ENCODE measurements around the gene LRRC8E. TPM values are rescaled to one million over a fixed set of nuclear protein-coding genes. Genes with fewer than 3 reads are reported as not detected.

LRRC8E gene
- total and polyA plus RNA-seq, 2 of the 8 experiments (the other 6 are each of a cell fraction or from before 2014, with no cell fraction given) = 2.7 to 2.9 TPM

- no peak overlapping the region for H2BK12ac ChIP-seq (ENCODE audit: low read depth, low read length)
- no peaks in the 10 kb centered on the region for H3K4me1 ChIP-seq (replicated peaks in 1 of 4; ENCODE audit: control insufficient read depth in 3 of 4, insufficient read depth in 4 of 4, low read length in 3 of 4)
- no peak for DNase-seq (ENCODE audit: low read depth in 1 of 2, low spot score in 2 of 2)
- no peak overlapping the region for H2BK20ac ChIP-seq (ENCODE audit: low read length)
- no peaks in the 10 kb centered on the region for H3K79me2 ChIP-seq (ENCODE audit: control insufficient read depth in 1 of 2, insufficient read depth in 2 of 2, low read length in 2 of 2)
- H3K23me2 ChIP-seq (ENCODE audit: low read depth, low read length) = no peaks in the 10 kb centered on the region
- H3K56ac ChIP-seq (replicated peaks; ENCODE audit: insufficient read length, low read depth, low read length) = no peak overlapping the region
- no peak overlapping the region for H3K23ac ChIP-seq (ENCODE audit: insufficient read length)
- H3K18ac ChIP-seq (ENCODE audit: extremely low read depth, low read length) = no peak overlapping the region
- H4K5ac ChIP-seq (ENCODE audit: insufficient read length, low read depth, low read length) = no peak overlapping the region
- H3K4me2 ChIP-seq (ENCODE audit: insufficient read depth in 1 of 2, low read depth in 2 of 2, low read length in 2 of 2) = no peak overlapping the region
- H3K9ac ChIP-seq (replicated peaks in 1 of 4; ENCODE audit: extremely low read depth in 1 of 4, low read depth in 3 of 4, low read length in 3 of 4) = no peak overlapping the region
- peaks cover 6 to 10% of the 10 kb centered on the region in 2 experiments for H4K20me1 ChIP-seq (replicated peaks in 1 of 2; ENCODE audit: control insufficient read depth in 1 of 2, insufficient read depth in 2 of 2, low read length in 2 of 2)
- no peak overlapping the region for H2AFZ ChIP-seq (ENCODE audit: low read length)
- 88% methylated on average over 9 of the region's 14 CpGs; no CpG with 5 or more reads in 1 of the 2 experiments for WGBS, 2 experiments (ENCODE audit: extremely low coverage in 1 of 2, insufficient coverage in 1 of 2, insufficient read length in 1 of 2, insufficient replicate concordance in 2 of 2, low coverage in 1 of 2, low lambda C conversion rate in 2 of 2, missing lambda C conversion rate in 1 of 2)
- ChIA-PET POLR2A (ENCODE audit: partially characterized antibody) (interaction anchor here (10.4 kb wide), 1 partner anchor 8 kb away, joined by 205 read pairs; the partner anchor contains the start of gene TIMM44), CTCF (ENCODE audit: partially characterized antibody) (interaction anchor here (0.6 to 2.0 kb wide), 7 partner anchors 8 to 338 kb away, joined by 3 to 5 read pairs (median 3); partner anchors contain the start of gene TIMM44)
- no peak overlapping the region for H3K4me3 ChIP-seq (ENCODE audit: extremely low read depth in 1 of 4, insufficient read depth in 2 of 4, low read depth in 3 of 4, low read length in 4 of 4)
- no peaks in the 10 kb centered on the region for H3K27me3 ChIP-seq (replicated peaks in 1 of 4; ENCODE audit: control insufficient read depth in 3 of 4, extremely low read depth in 1 of 4, insufficient read depth in 3 of 4, low read length in 3 of 4)
- H3K79me1 ChIP-seq (ENCODE audit: low read depth, low read length) = no peaks in the 10 kb centered on the region
- no peak overlapping the region for H3K4ac ChIP-seq (replicated peaks; ENCODE audit: insufficient read length, low read depth, low read length)
- H4K91ac ChIP-seq (replicated peaks; ENCODE audit: insufficient read length, low read length) = no peak overlapping the region
- H3K27ac ChIP-seq (ENCODE audit: low read depth, low read length) = no peak overlapping the region
- TF ChIP-seq GTF2F1 (IDR thresholded peaks at IDR 0.05; ENCODE audit: borderline replicate concordance, low read depth, low read length) (no peak), EZH2 (IDR thresholded peaks at IDR 0.05; ENCODE audit: low read depth, low read length, severe bottlenecking) (no peak), RAD21 (IDR thresholded peaks at IDR 0.05 in 1 of 2, conservative IDR thresholded peaks at IDR 0.05 in 1 of 2; ENCODE audit: low read depth in 2 of 2, low read length in 2 of 2) (peak; percentile 28 to 54; a peak in 3 of 4 replicates), CTCF (IDR thresholded peaks at IDR 0.05; ENCODE audit: control extremely low read depth in 1 of 3, insufficient read depth in 1 of 3, low read depth in 1 of 3, low read length in 3 of 3) (peak; percentile 42 to 69 (median 49)), TCF12 (IDR thresholded peaks at IDR 0.05; ENCODE audit: low read depth, low read length) (no peak), JUN (IDR thresholded peaks at IDR 0.05; ENCODE audit: low read depth, low read length) (no peak)
- no peak overlapping the region for H2BK15ac ChIP-seq (ENCODE audit: low read length)
- no peak overlapping the region for H2AK5ac ChIP-seq (ENCODE audit: low read depth, low read length)
- peaks cover 26 to 78% (median 55%) of the 10 kb centered on the region in 4 experiments for H3K36me3 ChIP-seq (ENCODE audit: control insufficient read depth in 2 of 4, insufficient read depth in 4 of 4, low read length in 3 of 4)
- H3K9me3 ChIP-seq (ENCODE audit: insufficient read depth in 2 of 2, low read depth in 1 of 2, low read length in 1 of 2) = no peaks in the 10 kb centered on the region
- no peak overlapping the region for H4K8ac ChIP-seq (ENCODE audit: extremely low read depth, insufficient read depth, low read length)
- no peak overlapping the region for H3K14ac ChIP-seq (ENCODE audit: insufficient read length)
- FAIRE-seq = no peak
- no peak overlapping the region for H2BK5ac ChIP-seq (ENCODE audit: low read depth, low read length)
- H2BK120ac ChIP-seq (replicated peaks; ENCODE audit: low read depth, low read length) = no peak overlapping the region
These were observed 45.1 kb downstream of the LRRC8E start for GRCh38 chr19:7933411-7933810.

Data from H1 (cell line).